ENCODE measurements around the gene ACSF3. TPM values are rescaled to one million over a fixed set of nuclear protein-coding genes. Genes with fewer than 3 reads are reported as not detected.

The ACSF3 gene
- total and polyA plus RNA-seq, 2 of the 4 experiments (the other 2 are of a cell fraction): 9.5 to 14.2 TPM

- Histone ChIP-seq H3K27ac (ENCODE audit: insufficient read depth, low read length) (no peak overlapping the region), H3K4me2 (ENCODE audit: low read depth, low read length) (no peak overlapping the region), H2BK120ac (ENCODE audit: low read depth, low read length) (no peak overlapping the region), H2AK9ac (replicated peaks; ENCODE audit: low read depth, low read length, poor library complexity) (no peak overlapping the region), H2BK20ac (ENCODE audit: low read depth, low read length) (no peak overlapping the region), H4K20me1 (ENCODE audit: insufficient read depth, low read length) (no peaks in the 10 kb centered on the region), H3K4me1 (ENCODE audit: control insufficient read depth, insufficient read depth, low read length) (no peaks in the 10 kb centered on the region), H3K18ac (ENCODE audit: low read depth, low read length) (no peak overlapping the region), H2AK5ac (ENCODE audit: low read depth, low read length) (no peak overlapping the region), H4K5ac (ENCODE audit: low read depth, low read length) (no peak overlapping the region), H2BK5ac (ENCODE audit: low read depth, low read length, poor library complexity, severe bottlenecking) (no peak overlapping the region), H4K91ac (ENCODE audit: insufficient read depth, low read depth, low read length) (no peak overlapping the region), H3K4me3 (ENCODE audit: insufficient read depth, low read depth, low read length) (no peak overlapping the region), H3K4ac (ENCODE audit: low read depth, low read length) (no peak overlapping the region), H3K9me1 (ENCODE audit: insufficient read depth, low read length) (peaks cover 6% of the 10 kb centered on the region; the same call in 1 of the 2 replicates), H3K27me3 (ENCODE audit: control insufficient read depth, insufficient read depth, low read length) (no peaks in the 10 kb centered on the region), H3K56ac (ENCODE audit: extremely low read depth, insufficient read depth, low read length) (no peak overlapping the region), H3K79me1 (ENCODE audit: low read depth in 1 of 2, low read length in 2 of 2) (peaks cover 9 to 15% of the 10 kb centered on the region in 2 experiments), H3K36me3 (ENCODE audit: control insufficient read depth, insufficient read depth, low read length) (peaks cover 53% of the 10 kb centered on the region), H3K9me3 (ENCODE audit: control insufficient read depth, insufficient read depth, low read length) (no peaks in the 10 kb centered on the region), H2AFZ (replicated peaks; ENCODE audit: low read length, poor library complexity) (no peak overlapping the region), H3K23ac (ENCODE audit: low read depth, low read length) (no peak overlapping the region), H4K8ac (ENCODE audit: low read depth in 2 of 2, low read length in 2 of 2) (no peak overlapping the region), H3K14ac (replicated peaks; ENCODE audit: low read depth, low read length) (no peak overlapping the region), H3K9ac (ENCODE audit: low read depth, low read length) (no peak overlapping the region), H2BK15ac (ENCODE audit: low read depth, low read length) (no peak overlapping the region)
- TF ChIP-seq CTCF (conservative IDR thresholded peaks at IDR 0.05; ENCODE audit: low read depth, low read length): no peak
- TF ChIP-seq FOS (IDR thresholded peaks at IDR 0.05; ENCODE audit: low read depth, low read length): no peak
- TF ChIP-seq SMC3 (IDR thresholded peaks at IDR 0.05; ENCODE audit: low read depth, low read length): no peak
- no peak for TF ChIP-seq RAD21 (IDR thresholded peaks at IDR 0.05; ENCODE audit: low read length)
- TF ChIP-seq MXI1 (IDR thresholded peaks at IDR 0.05; ENCODE audit: borderline replicate concordance, low read depth, low read length): no peak
- no peak for ATAC-seq (ENCODE audit: low read depth)
- ChIA-PET CTCF (no interaction called here), POLR2A (ENCODE audit: unreplicated experiment) (no interaction called here)
- in situ Hi-C loops (cut with MboI; ENCODE audit: low sequenced_read_pairs): no loop called here
- no TSS peak for BruUV-seq (replicated peaks)
- no peak for DNase-seq
- intact Hi-C loops (cut with micrococcal nuclease): no loop called here
- WGBS, 2 experiments (ENCODE audit: extremely low coverage in 2 of 2, insufficient read length in 1 of 2): 90% methylated on average over 12 of the region's 26 CpGs; no CpG with 5 or more reads in 1 of the 2 experiments
- dilution Hi-C loops (cut with HindIII; ENCODE audit: low sequenced_read_pairs, unreplicated experiment): no loop called here
Observed at GRCh38 chr16:89112377-89113151, 18.9 kb downstream of the ACSF3 start.
